ENCODE measurements around the gene PLCB2. TPM values are rescaled to one million over a fixed set of nuclear protein-coding genes. Genes with fewer than 3 reads are reported as not detected.
A peak's percentile ranks its signal among the peaks of the same experiment; 100 is the strongest.

The PLCB2 gene
- total RNA-seq, 4 donors from 2014 or later, result 1.7 to 7.2 (median 4.1) TPM

DNA sequence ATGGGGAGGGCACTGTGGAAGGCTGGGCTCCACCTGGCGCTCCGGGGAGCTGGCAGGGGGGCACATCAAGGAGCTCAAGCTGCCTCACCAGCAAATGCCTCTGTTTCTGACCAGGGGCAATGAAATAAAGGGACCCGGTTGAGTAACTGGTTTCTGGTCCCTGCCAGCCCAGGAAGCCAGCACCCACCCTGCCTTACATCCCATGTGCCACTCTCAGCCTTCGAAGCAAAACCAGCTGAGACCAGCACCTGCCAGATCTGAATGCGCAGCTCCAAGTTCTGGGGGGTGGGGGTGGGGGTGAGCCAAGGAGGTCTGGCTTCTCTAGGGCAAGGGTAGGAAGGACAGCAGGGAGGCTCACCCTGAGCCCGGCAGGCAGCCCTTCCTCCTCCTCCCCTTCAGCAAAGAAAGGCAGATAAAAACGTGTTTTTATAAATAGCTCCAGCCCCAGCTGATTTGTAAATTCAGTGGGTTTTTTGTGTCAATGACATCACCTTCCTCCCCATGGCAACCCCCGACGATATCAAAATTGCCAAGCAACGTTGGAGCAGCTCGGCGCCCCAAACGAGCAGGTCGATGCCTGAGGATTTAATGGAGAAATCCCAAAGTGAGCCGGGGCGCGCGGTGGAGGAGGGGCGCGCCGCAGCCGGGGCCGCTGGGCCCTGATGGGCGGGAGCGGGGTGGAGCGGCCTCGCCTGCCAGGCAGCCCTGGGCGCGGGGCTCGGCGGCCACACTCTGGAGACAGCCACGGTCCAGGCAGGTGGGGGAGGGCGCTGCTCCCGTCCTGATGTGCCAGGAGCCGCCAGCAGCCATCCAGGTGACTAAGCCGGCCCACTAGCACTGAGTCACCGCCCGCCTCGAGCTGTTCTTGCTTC lies 69.0 kb downstream of the PLCB2 start, which contains the start of gene PAK6:
Gene PAK6 (plus strand): TSS at position 532 of the 872 bp plus-strand sequence. CDS start 25,723 bp downstream, outside the sequence.
- no peaks in the 10 kb centered on the region for H3K36me3 ChIP-seq
- intact Hi-C loops (cut with DNase I), result no loop called here
- H3K27ac ChIP-seq, result peak within 1 kb of the TSS; percentile 28 to 83 (median 67)
- peak in 1 of 2 donors; percentile 75 for TF ChIP-seq POLR2A (IDR thresholded peaks at IDR 0.05)
- TF ChIP-seq, protein P1, sequence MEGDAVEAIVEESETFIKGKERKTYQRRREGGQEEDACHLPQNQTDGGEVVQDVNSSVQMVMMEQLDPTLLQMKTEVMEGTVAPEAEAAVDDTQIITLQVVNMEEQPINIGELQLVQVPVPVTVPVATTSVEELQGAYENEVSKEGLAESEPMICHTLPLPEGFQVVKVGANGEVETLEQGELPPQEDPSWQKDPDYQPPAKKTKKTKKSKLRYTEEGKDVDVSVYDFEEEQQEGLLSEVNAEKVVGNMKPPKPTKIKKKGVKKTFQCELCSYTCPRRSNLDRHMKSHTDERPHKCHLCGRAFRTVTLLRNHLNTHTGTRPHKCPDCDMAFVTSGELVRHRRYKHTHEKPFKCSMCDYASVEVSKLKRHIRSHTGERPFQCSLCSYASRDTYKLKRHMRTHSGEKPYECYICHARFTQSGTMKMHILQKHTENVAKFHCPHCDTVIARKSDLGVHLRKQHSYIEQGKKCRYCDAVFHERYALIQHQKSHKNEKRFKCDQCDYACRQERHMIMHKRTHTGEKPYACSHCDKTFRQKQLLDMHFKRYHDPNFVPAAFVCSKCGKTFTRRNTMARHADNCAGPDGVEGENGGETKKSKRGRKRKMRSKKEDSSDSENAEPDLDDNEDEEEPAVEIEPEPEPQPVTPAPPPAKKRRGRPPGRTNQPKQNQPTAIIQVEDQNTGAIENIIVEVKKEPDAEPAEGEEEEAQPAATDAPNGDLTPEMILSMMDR (IDR thresholded peaks at IDR 0.05), result no peak
- H3K4me3 ChIP-seq (replicated peaks in 1 of 3), result peak within 1 kb of the TSS in 1 of 3 donors; percentile 21
- peaks cover 23 to 27% of the 10 kb centered on the region in 2 donors for H3K4me1 ChIP-seq
- peak; percentile 94 for DNase-seq
- H3K27me3 ChIP-seq, result no peaks in the 10 kb centered on the region
- H3K9me3 ChIP-seq, result no peaks in the 10 kb centered on the region
- 9% methylated on average over 25 to 29 of the region's 39 CpGs for WGBS, 2 donors

Other genes with a start within 250 kb of the PLCB2 start
- gene BMF, start 199.1 kb downstream of the PLCB2 start, total RNA-seq, result 10 to 100 TPM; 31.9 to 49.3 (median 37.2) TPM
- gene BUB1B, start 146.9 kb downstream of the PLCB2 start, total RNA-seq, result 1 to 10 TPM in 2 of 4 donors, under 1 TPM in 2; 0.20 to 3.7 (median 1.4) TPM
- gene PAK6, start 68.9 kb downstream of the PLCB2 start, total RNA-seq, result 10 to 100 TPM; 33.9 to 63.4 (median 43.9) TPM
- gene ANKRD63, start 24.9 kb downstream of the PLCB2 start, total RNA-seq, result 1 to 10 TPM in 1 of 4 donors, not detected in 3; 2.1 TPM
- gene INAFM2, start 15.8 kb upstream of the PLCB2 start, total RNA-seq, result 10 to 100 TPM; 47.5 to 86.9 (median 63.8) TPM
- 100 to 1,000 TPM in 2 of 4 donors, 10 to 100 TPM in 2; 54.2 to 126 (median 97.5) TPM for gene CCDC9B, start 33.0 kb upstream of the PLCB2 start, total RNA-seq
- not detected for gene PHGR1, start 43.1 kb upstream of the PLCB2 start, total RNA-seq
- 1 to 10 TPM in 3 of 4 donors, under 1 TPM in 1; 0.81 to 5.9 (median 3.6) TPM for gene DISP2, start 50.3 kb upstream of the PLCB2 start, total RNA-seq
- 100 to 1,000 TPM; 216 to 342 (median 251) TPM for gene KNSTRN, start 74.8 kb upstream of the PLCB2 start, total RNA-seq
- gene IVD, start 97.9 kb upstream of the PLCB2 start, total RNA-seq, result 100 to 1,000 TPM; 393 to 723 (median 539) TPM
- 10 to 100 TPM; 20.0 to 50.4 (median 35.1) TPM for gene BAHD1, start 133.0 kb upstream of the PLCB2 start, total RNA-seq
- gene CHST14, start 163.0 kb upstream of the PLCB2 start, total RNA-seq, result 10 to 100 TPM; 15.7 to 22.6 (median 20.1) TPM

Measured in thyroid gland (tissue), 4 donors.